Memory B cell (primary cell): ENCODE results near the gene CYP2B6.
"Not testable (repeated sequence)": the region's sequence is repeated elsewhere in the genome, so short reads cannot be mapped to it uniquely, and the experiment has no call there.

Experiments
- ATAC-seq: fragments of 150-1000 bp; cut with Tn5 transposase; 2 replicates; pipeline ENCODE4 v1.10.0; 2021; ENCODE audit warnings: low read depth, mild to moderate bottlenecking, moderate library complexity
- DNase-seq, 2 donors: peaks; one replicate each; pipeline ENCODE4 v3.0.0; 2022; ENCODE audit warnings: low spot score in 2 of 2
- H3K27ac Mint-ChIP-seq: one replicate; pipeline ENCODE4 v1.8.0; 2022; ENCODE audit warnings: mild to moderate bottlenecking, moderate library complexity, mixed read lengths
- H3K27me3 Mint-ChIP-seq: one replicate; pipeline ENCODE4 v1.8.0; 2022; ENCODE audit warnings: mixed read lengths
- H3K36me3 Mint-ChIP-seq: one replicate; pipeline ENCODE4 v1.8.0; 2022; ENCODE audit warnings: mild to moderate bottlenecking, mixed read lengths
- H3K4me1 Mint-ChIP-seq: one replicate; pipeline ENCODE4 v1.8.0; 2022; ENCODE audit warnings: mixed read lengths
- H3K4me3 Mint-ChIP-seq: one replicate; pipeline ENCODE4 v1.8.0; 2022; ENCODE audit warnings: mild to moderate bottlenecking, moderate library complexity, mixed read lengths
- H3K9me3 Mint-ChIP-seq: one replicate; pipeline ENCODE4 v1.8.0; 2022; ENCODE audit warnings: mixed read lengths

The CYP2B6 gene

GRCh38 chr19:40990972-40991381 lies at the start of gene CYP2B6:
TSS of gene CYP2B6 (plus strand) at chr19:40991282. CDS start at chr19:40991306, 24 bp downstream.
- Mint-ChIP-seq H3K9me3 (peaks cover 13% of the 10 kb centered on the region), H3K4me1 (no peaks in the 10 kb centered on the region), H3K36me3 (no peaks in the 10 kb centered on the region), H3K27ac (no peak within 1 kb of the TSS), H3K4me3 (no peak within 1 kb of the TSS), H3K27me3 (peaks cover 19% of the 10 kb centered on the region)
- ATAC-seq: no peak
- DNase-seq: no peak

- H3K4me1 Mint-ChIP-seq: no peaks in the 10 kb centered on the region
- ATAC-seq: no peak
- peaks cover 11% of the 10 kb centered on the region for H3K27me3 Mint-ChIP-seq
- no peak overlapping the region for H3K27ac Mint-ChIP-seq
- no peaks in the 10 kb centered on the region for H3K9me3 Mint-ChIP-seq
- H3K36me3 Mint-ChIP-seq: no peaks in the 10 kb centered on the region
- no peak overlapping the region for H3K4me3 Mint-ChIP-seq
- DNase-seq: no peak
Measured at GRCh38 chr19:40941481-40942219, 49.4 kb upstream of the CYP2B6 start.

GRCh38 chr19:40945645-40946044 lies 45.4 kb upstream of the CYP2B6 start:
- ATAC-seq (no peak), DNase-seq (no peak)
- H3K27me3 Mint-ChIP-seq: peaks cover 13% of the 10 kb centered on the region
- peaks cover 2% of the 10 kb centered on the region for H3K36me3 Mint-ChIP-seq
- H3K27ac Mint-ChIP-seq: no peak overlapping the region
- peaks cover 7% of the 10 kb centered on the region for H3K9me3 Mint-ChIP-seq
- no peak overlapping the region for H3K4me3 Mint-ChIP-seq
- H3K4me1 Mint-ChIP-seq: no peaks in the 10 kb centered on the region

GRCh38 chr19:40947114-40947513 lies 44.0 kb upstream of the CYP2B6 start:
- Mint-ChIP-seq H3K27me3 (peaks cover 13% of the 10 kb centered on the region), H3K4me1 (no peaks in the 10 kb centered on the region), H3K9me3 (peaks cover 7% of the 10 kb centered on the region), H3K36me3 (peaks cover 2% of the 10 kb centered on the region), H3K27ac (no peak overlapping the region), H3K4me3 (no peak overlapping the region)
- DNase-seq (no peak), ATAC-seq (no peak)

GRCh38 chr19:40947573-40947972 lies 43.5 kb upstream of the CYP2B6 start:
- no peaks in the 10 kb centered on the region for H3K4me1 Mint-ChIP-seq
- no peak for ATAC-seq

GRCh38 chr19:40948580-40949299 lies 42.3 kb upstream of the CYP2B6 start:
- Mint-ChIP-seq H3K27ac (no peak overlapping the region), H3K9me3 (peaks cover 12% of the 10 kb centered on the region), H3K4me3 (no peak overlapping the region), H3K4me1 (no peaks in the 10 kb centered on the region), H3K27me3 (peaks cover 13% of the 10 kb centered on the region), H3K36me3 (peaks cover 4% of the 10 kb centered on the region)
- ATAC-seq (no peak), DNase-seq (no peak)

More at GRCh38 chr19:40947573-40947972, 43.5 kb upstream of the CYP2B6 start:
- H3K27ac Mint-ChIP-seq: no peak overlapping the region
- DNase-seq: no peak
- peaks cover 8% of the 10 kb centered on the region for H3K9me3 Mint-ChIP-seq
- H3K27me3 Mint-ChIP-seq: peaks cover 13% of the 10 kb centered on the region
- peaks cover 3% of the 10 kb centered on the region for H3K36me3 Mint-ChIP-seq
- no peak overlapping the region for H3K4me3 Mint-ChIP-seq

- H3K36me3 Mint-ChIP-seq: peaks cover 4% of the 10 kb centered on the region
- H3K4me1 Mint-ChIP-seq: no peaks in the 10 kb centered on the region
- H3K27me3 Mint-ChIP-seq: peaks cover 5% of the 10 kb centered on the region
- DNase-seq (no peak), ATAC-seq (no peak)
- no peak overlapping the region for H3K27ac Mint-ChIP-seq
- H3K4me3 Mint-ChIP-seq: no peak overlapping the region
- H3K9me3 Mint-ChIP-seq: peaks cover 19% of the 10 kb centered on the region
Measured at GRCh38 chr19:40954573-40954972, 36.5 kb upstream of the CYP2B6 start.

GRCh38 chr19:40959338-40959737 lies 31.7 kb upstream of the CYP2B6 start:
- H3K27me3 Mint-ChIP-seq: peaks cover 13% of the 10 kb centered on the region
- H3K27ac Mint-ChIP-seq: no peak overlapping the region
- DNase-seq (no peak), ATAC-seq (no peak)
- peaks cover 14% of the 10 kb centered on the region for H3K9me3 Mint-ChIP-seq
- no peak overlapping the region for H3K4me3 Mint-ChIP-seq
- no peaks in the 10 kb centered on the region for H3K36me3 Mint-ChIP-seq
- H3K4me1 Mint-ChIP-seq: no peaks in the 10 kb centered on the region

- ATAC-seq (no peak), DNase-seq (no peak)
- Mint-ChIP-seq H3K27ac (no peak overlapping the region), H3K27me3 (peaks cover 13% of the 10 kb centered on the region), H3K36me3 (no peaks in the 10 kb centered on the region), H3K4me1 (no peaks in the 10 kb centered on the region), H3K4me3 (no peak overlapping the region), H3K9me3 (peaks cover 8% of the 10 kb centered on the region)
Measured at GRCh38 chr19:40960062-40960685, 30.9 kb upstream of the CYP2B6 start.

- Mint-ChIP-seq H3K4me1 (no peaks in the 10 kb centered on the region), H3K4me3 (no peak overlapping the region), H3K9me3 (peaks cover 8% of the 10 kb centered on the region), H3K27ac (no peak overlapping the region), H3K27me3 (peaks cover 13% of the 10 kb centered on the region), H3K36me3 (no peaks in the 10 kb centered on the region)
- DNase-seq (no peak), ATAC-seq (no peak)
Measured at GRCh38 chr19:40960780-40961179, 30.3 kb upstream of the CYP2B6 start.

- Mint-ChIP-seq H3K4me1 (no peaks in the 10 kb centered on the region), H3K9me3 (peaks cover 6% of the 10 kb centered on the region), H3K4me3 (no peak overlapping the region), H3K27ac (no peak overlapping the region), H3K36me3 (no peaks in the 10 kb centered on the region), H3K27me3 (peaks cover 13% of the 10 kb centered on the region)
- ATAC-seq (no peak), DNase-seq (no peak)
Measured at GRCh38 chr19:40962460-40962961, 28.6 kb upstream of the CYP2B6 start.

GRCh38 chr19:40964361-40964760 lies 26.7 kb upstream of the CYP2B6 start:
- not testable (repeated sequence) for ATAC-seq, H3K36me3 Mint-ChIP-seq, H3K4me1 Mint-ChIP-seq, H3K4me3 Mint-ChIP-seq, DNase-seq, H3K27ac Mint-ChIP-seq
- H3K9me3 Mint-ChIP-seq: peaks cover 10% of the 10 kb centered on the region
- H3K27me3 Mint-ChIP-seq: peaks cover 13% of the 10 kb centered on the region

GRCh38 chr19:40965351-40965750 lies 25.7 kb upstream of the CYP2B6 start:
- not testable (repeated sequence) for H3K36me3 Mint-ChIP-seq, DNase-seq, H3K4me1 Mint-ChIP-seq, ATAC-seq, H3K4me3 Mint-ChIP-seq, H3K27ac Mint-ChIP-seq
- Mint-ChIP-seq H3K9me3 (peaks cover 10% of the 10 kb centered on the region), H3K27me3 (peaks cover 14% of the 10 kb centered on the region)

GRCh38 chr19:40966591-40966990 lies 24.5 kb upstream of the CYP2B6 start:
- peaks cover 15% of the 10 kb centered on the region for H3K27me3 Mint-ChIP-seq
- not testable (repeated sequence) for H3K36me3 Mint-ChIP-seq, H3K27ac Mint-ChIP-seq, H3K4me1 Mint-ChIP-seq, H3K4me3 Mint-ChIP-seq, H3K9me3 Mint-ChIP-seq, ATAC-seq, DNase-seq
